Measurements from ENCODE around the gene TLCD5.
A peak's percentile ranks its signal among the peaks of the same experiment; 100 is the strongest.

The TLCD5 gene

GRCh38 chr11:120324932-120325810 is at the start of gene TLCD5:
Gene TLCD5 (plus strand): TSS chr11:120325299. CDS start chr11:120327442, 2,143 bp downstream.
- DNase-seq (ENCODE audit: low read depth), result peak; percentile 13

DNA sequence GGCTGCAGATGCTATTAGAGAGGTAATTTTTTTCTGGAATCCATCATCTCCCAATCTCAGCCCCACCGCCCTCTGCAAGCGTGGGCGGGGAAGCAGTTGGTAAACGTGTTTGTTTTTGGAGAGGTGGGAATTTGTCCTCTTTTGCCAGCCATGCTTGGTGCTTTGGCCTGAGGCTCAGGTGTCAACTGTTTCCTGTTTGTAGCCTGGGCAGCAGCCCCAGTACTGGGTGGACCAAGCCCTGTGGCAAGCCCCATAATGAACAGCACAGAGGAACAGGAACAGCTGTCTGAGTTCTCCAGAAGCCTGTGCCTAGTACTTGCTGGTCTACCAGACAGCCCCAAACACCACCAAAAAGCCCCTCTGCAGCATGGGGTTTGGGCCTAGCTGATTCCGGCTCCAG is 45.6 kb upstream of the TLCD5 start:
- no peak for DNase-seq (ENCODE audit: low read depth)

DNA sequence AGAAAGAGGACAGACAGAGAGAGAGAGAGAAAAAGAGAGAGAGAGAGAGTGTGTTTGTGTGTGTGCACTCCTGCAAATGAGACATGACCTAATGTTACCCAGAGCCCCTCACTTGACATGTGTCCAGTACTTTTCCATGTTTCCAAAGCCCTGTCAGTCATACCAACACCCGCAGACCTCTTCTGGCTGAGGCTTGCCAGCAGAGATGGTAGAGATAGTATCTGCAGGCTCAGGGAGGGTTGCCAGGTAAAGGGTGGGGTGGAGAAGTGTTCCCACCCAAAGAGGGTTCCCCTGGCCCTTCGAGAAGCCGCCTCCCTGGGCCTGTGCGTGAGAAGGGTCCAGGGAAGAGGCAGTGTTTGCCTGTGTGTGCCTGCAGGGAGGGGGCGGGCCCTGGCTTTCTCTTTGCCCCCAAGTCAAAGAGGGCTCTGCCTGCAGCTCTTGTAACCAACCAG is 44.5 kb upstream of the TLCD5 start:
- no peak for DNase-seq (ENCODE audit: low read depth)

DNA sequence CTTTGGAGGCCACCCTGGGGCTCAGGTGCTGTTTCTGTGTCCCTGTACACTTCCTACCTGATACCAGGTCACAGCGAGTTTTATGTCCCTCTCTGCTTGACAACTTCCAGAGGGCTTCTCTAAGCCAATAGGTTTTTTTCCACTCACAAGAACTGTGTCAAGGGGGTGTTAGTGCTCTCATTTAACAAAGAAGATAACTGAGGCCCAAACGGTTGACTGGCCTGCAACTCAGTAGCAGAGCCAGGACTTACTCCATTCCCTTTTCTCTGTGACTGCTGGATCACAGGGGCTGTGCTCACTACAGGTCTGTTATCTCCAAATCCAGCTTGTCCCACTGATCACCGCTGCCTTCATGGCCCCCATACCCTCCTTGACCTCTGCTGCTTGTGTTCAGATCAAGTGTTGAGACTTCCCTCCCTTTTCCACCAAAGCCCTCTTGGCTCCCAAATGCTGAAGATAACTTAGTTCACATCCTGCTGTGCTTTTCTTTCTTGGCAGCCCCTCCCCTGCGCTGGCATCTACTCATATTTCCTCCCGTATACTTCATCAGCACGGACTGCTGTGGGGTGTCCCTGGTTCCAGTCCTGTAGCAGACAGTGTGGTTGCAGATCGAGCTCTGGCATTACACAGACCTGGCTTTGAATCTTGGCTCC is 43.8 kb upstream of the TLCD5 start:
- DNase-seq (ENCODE audit: low read depth), result no peak

- DNase-seq (ENCODE audit: low read depth), result no peak
Measured at GRCh38 chr11:120283124-120283523, 42.0 kb upstream of the TLCD5 start.

DNA sequence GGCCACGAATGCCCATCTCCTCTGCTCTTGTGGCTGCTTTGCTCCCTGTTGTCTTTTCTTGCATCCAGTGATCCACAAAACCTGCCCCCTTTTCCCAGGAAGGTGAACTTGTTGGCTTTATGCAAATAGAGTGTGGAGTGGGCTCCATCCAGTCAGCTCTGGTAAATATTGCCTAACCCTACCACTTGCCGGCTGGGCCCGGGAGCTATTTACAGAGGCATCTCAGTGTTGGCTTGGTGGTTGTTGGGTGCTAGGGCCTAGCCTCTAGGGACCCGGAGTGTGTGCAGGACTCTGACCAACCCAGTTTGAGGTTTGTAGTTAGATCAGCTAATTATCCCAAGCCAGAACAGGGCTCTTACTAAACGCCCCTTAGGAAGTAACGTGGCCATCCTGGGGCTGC is 40.8 kb upstream of the TLCD5 start:
- no peak for DNase-seq (ENCODE audit: low read depth)

DNA sequence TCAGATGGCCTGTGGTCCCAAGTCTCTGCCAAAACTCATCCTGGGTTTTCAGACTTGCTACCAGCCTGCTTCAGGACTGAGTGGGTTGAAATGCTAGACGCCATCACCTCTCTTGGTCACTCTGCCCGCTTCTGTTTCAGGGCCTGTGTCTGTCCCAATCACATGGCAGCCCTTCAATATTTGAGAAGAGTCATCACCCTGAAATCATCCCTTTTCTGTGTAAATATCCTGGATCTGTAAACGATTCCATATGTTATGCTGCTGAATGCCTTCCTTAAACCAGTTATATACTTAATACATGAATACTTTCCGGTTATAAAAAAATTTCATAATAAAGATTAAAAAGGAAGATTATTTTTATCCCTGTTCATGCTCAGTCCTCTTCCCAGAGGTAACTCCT is 39.8 kb upstream of the TLCD5 start:
- no peak for DNase-seq (ENCODE audit: low read depth)

- no peak for DNase-seq (ENCODE audit: low read depth)
Measured at GRCh38 chr11:120288021-120288420, 37.1 kb upstream of the TLCD5 start.

DNA sequence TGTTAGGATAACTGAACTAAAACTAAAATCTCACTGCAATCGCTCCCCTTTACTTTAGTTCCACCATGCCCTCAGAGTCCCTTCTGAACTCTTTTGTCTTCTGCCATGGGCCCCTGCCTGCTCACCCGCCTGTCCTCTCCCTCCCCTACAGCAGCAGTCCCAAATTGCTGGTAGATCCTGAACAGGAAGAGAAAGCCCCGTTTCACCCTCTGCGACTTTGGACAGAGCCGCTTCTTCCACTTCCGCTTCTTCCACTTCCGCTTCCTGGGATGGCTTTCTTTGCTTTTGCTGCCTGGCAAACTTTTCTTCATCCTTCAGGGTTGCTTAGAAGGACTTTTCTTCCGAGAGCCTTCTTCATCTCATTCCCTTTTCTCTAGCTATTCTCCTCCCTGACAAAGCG is 35.7 kb upstream of the TLCD5 start:
- no peak for DNase-seq (ENCODE audit: low read depth)

DNA sequence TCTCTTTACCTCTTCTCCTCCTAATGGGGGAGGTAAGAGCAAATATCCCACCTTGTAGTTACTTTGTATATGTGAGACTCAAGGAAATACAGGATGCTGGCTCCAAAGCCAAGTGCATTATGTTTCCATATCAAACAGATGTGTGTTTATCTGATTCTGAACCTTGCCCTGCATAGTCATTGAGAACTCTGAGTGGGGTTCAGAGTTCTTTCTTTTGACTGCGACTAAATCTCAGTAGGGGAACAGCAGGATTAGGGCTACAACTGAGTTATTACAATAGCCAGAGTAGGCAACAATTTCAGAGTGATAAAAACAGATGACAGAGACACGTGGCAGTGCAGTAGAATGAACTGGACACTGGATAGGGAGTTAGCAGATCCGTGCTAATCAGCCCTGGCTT is 34.1 kb upstream of the TLCD5 start:
- no peak for DNase-seq (ENCODE audit: low read depth)

DNA sequence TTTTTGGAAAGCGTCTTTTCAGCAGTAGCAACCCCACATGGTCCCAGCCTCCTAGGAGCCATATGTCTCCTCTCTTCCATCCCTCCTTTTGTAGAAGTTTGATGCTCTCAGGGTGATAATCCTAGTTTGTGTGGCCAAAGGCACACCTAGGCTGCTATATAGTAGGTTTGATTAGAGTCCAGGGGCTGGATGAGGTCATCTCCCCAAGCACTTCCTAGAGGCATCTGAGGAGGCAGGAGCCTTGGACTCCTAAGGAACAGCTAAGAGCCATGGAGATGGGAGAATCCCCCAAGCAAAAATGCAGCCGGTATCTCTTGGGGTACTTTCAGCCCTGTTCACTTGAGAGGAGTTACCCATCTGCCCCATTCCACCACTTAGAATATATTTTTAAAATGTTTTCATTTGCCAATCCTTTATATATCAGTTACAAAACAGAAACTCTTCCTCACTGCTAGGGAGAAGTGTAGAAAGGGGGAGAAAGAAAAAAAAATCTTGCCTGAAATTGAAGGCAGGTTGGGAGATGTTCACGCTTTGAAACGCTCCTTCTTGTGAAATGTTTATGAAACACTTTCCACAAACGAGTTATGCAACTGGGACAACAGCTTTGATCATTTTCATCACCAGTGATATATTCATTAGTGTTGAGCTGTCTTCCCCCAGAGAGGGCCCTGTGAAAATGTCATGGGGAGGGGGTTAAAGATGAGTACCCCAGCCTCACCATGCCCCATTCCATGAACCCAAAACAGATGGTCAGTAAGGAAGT is 31.9 kb upstream of the TLCD5 start:
- DNase-seq (ENCODE audit: low read depth), result no peak

DNA sequence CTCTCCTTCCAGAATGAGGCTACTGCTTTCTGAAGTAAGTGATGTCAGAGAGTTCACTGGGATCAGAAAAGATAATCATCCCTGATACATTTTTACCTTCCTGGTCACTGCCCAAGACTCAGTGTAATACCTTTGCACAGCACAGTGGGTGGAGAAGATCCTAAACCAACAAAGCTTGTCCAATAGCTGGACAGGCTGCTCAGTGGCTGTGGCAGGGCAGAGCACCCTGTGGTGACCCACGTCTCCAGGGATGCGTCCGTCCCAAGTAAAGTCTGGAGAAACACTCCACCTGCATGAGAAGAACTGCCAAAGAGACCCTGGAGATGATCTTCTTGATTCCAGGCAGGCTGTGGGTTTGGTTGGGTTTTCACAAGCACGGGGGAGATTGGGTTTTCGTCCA is 31.0 kb upstream of the TLCD5 start:
- DNase-seq (ENCODE audit: low read depth), result no peak

DNA sequence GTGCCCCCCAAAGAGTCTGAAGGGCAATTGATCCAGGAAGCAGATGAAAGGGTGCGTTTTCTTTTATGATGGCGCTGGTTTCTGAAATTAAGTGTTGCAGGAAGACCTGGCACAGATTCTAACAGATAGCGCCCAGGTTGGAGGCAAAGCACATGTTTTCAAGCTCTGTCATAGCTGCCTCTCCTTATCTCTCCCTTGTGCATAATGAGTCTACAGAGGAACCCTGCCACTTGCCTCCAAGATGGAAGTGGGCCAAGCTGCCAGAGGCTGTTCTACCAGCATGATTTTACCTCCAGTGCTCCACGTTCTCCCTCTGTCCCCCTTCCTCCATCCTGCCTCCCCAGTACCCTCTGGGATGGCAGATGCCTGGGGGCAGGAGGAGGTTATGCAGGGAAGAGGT is 30.0 kb upstream of the TLCD5 start:
- no peak for DNase-seq (ENCODE audit: low read depth)

GRCh38 chr11:120296554-120296953 is 28.5 kb upstream of the TLCD5 start:
- no peak for DNase-seq (ENCODE audit: low read depth)

- DNase-seq (ENCODE audit: low read depth), result no peak
Measured at GRCh38 chr11:120298461-120298860, 26.6 kb upstream of the TLCD5 start.

DNA sequence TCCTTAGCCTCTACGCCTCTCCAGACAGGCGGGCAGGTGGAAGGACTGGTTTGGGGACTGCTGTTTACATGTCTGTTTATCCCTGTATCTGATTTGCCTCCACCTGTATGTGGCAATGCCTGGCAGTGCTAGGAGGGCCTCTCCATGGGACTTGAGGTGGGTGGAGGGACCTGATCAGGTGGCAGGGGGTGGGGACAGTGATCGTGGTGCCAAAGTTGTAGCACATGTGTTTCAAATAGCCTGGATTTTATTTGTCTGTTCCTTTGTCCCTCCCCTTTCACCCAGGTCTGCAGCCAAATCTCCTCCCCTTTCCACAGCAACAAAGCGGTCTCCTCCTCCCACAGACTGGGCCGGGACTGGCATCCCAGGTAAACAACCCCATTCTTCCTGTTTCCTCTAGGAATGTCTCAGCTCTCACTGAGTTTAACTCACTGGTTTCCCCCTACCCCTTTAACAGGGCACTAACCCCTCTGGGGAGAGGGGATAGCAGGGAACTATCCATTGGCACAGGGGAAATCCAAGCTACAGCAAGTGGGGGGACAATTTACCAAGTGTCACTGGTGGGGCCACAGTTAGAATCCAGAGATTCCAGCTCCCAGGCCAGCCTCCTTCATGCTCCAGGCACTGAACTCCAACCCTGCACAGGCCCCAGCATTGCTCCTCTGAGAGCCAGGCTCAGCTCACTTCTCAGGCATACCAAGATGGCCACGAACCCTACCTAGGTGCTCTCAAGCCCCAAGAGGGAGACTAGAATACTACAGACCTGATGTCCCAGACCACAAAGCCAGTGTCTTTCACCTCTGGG is 22.9 kb upstream of the TLCD5 start:
- DNase-seq (ENCODE audit: low read depth), result no peak

DNA sequence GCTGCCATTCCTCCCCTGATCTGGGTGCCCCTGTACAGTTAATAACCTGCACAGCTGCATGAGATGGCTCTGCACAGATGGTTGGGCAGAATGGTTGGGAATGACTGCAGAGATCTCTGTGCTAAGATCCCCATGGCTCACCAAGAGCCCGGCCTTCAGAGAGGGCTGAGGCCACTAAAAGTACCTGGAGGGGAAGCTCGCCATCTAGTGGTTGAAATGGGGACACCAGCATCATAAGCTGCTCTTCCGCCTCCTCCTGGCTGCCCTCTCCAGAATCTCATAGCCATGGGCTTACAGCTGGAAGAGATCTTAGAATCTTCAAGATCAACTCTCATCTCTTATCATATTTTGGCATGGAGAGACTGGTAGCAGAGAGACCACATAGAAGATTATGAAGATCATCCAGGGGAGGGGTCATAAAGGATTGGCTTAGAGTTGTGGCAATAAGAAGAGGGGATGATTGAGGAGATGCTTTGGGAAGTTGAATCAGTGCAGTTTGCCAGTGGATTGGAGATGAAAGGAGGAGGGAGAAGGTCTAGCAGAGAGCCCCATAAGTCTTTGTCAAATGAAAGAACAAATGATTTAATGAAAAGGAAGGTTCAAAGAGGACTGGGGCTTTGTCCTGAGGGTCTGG is 22.0 kb upstream of the TLCD5 start:
- peak; percentile 17 for DNase-seq (ENCODE audit: low read depth)

- DNase-seq (ENCODE audit: low read depth), result no peak
Measured at GRCh38 chr11:120304526-120304925, 20.6 kb upstream of the TLCD5 start.

- DNase-seq (ENCODE audit: low read depth), result no peak
Measured at GRCh38 chr11:120305286-120305685, 19.8 kb upstream of the TLCD5 start.

GRCh38 chr11:120306519-120307242 is 18.4 kb upstream of the TLCD5 start:
- no peak for DNase-seq (ENCODE audit: low read depth)

GRCh38 chr11:120307476-120307875 is 17.6 kb upstream of the TLCD5 start:
- DNase-seq (ENCODE audit: low read depth), result no peak
